Stomach (tissue), 19 donors: ENCODE measurements around the gene DUSP11. TPM values are rescaled to one million over a fixed set of nuclear protein-coding genes. Genes with fewer than 3 reads are reported as not detected.
A peak's percentile ranks its signal among the peaks of the same experiment; 100 is the strongest.

ENCODE experiments used
- DNase-seq, 2 donors: peaks; one replicate each; pipeline versions ENCODE4 v3.0.0 to v3.0.0-alpha.2; 2013 to 2019
- H3K27ac ChIP-seq, 5 donors: fragments of 200-600 bp in 4 of 5; sonication (generic) in 4 of 5; one replicate each; pipeline ENCODE4 v1.5.1; 2013 to 2019; ENCODE audit warnings: mild to moderate bottlenecking in 1 of 5, moderate library complexity in 1 of 5
- H3K27me3 ChIP-seq, 3 donors: fragments of 200-600 bp; sonication (generic); one replicate each; pipeline ENCODE4 v1.5.1; 2017 to 2019; ENCODE audit warnings: mixed run types in 1 of 3
- H3K36me3 ChIP-seq, 4 donors: fragments of 200-600 bp; sonication (generic); 1 replicate in 3 of 4; 2 replicates in 1 of 4; pipeline ENCODE4 v1.5.1; 2016 to 2019
- H3K4me1 ChIP-seq, 4 donors: fragments of 200-600 bp; sonication (generic); one replicate each; pipeline ENCODE4 v1.5.1; 2016 to 2019
- H3K4me3 ChIP-seq, 4 donors: fragments of 200-600 bp; sonication (generic) in 3 of 4; one replicate each; pipeline ENCODE4 v1.5.1; 2016 to 2019; ENCODE audit warnings: mild to moderate bottlenecking in 1 of 4
- H3K9me3 ChIP-seq, 4 donors: fragments of 200-600 bp; sonication (generic); one replicate each; pipeline ENCODE4 v1.5.1; 2016 to 2019
- CTCF ChIP-seq, 7 experiments: fragments of 450-650 bp in 4 of 7; fragments of 200-600 bp in 3 of 7; sonication (generic) in 3 of 7; IDR thresholded peaks; one replicate each; pipeline ENCODE4 v1.5.1; 2016 to 2019; ENCODE audit warnings: antibody characterized with exemption in 7 of 7, control low read depth in 2 of 7, mild to moderate bottlenecking in 1 of 7
- EP300 ChIP-seq: sonication (generic); formaldehyde crosslinking; IDR thresholded peaks from one replicate; pipeline ENCODE4 v1.6.1; 2017; ENCODE audit warnings: antibody characterized with exemption
- POLR2A ChIP-seq, 4 donors: fragments of 450-650 bp; IDR thresholded peaks; one replicate each; pipeline ENCODE4 v1.6.1; 2016; ENCODE audit warnings: antibody characterized with exemption in 4 of 4, control low read depth in 2 of 4, mild to moderate bottlenecking in 1 of 4, moderate library complexity in 1 of 4
- POLR2AphosphoS5 ChIP-seq, 3 donors: sonication (generic); formaldehyde crosslinking; IDR thresholded peaks; one replicate each; pipeline ENCODE4 v1.6.1; 2016; ENCODE audit warnings: antibody characterized with exemption in 3 of 3
- WGBS, 5 donors: extraction: QIAGEN DNeasy Blood & Tissue Kit in 3 of 5; methylation state at CpG; one replicate each; pipeline versions ENCODE4 v1.1.5 to v1.1.7; 2013 to 2018; 5-methylcytosine and 5-hydroxymethylcytosine counted together
- intact Hi-C: fragments of 100-400 bp; cut with DNase I; formaldehyde crosslinking; loops from one replicate; pipeline ENCODE4 v1.15.1; 2023; ENCODE audit warnings: low total_unique reads
- long read RNA-seq, 10 donors: transcript quantifications; one replicate each; lab custom pipeline, GENCODE V29; 2026
- polyA plus RNA-seq, 3 donors: library from polyadenylated mRNA; stranded (reverse); fragments of 200-250 nt; gene quantifications; one replicate each; pipeline ENCODE4 v1.2.3, GENCODE V29; 2013
- total RNA-seq, 5 donors: library from RNA; depleted of rRNA; stranded (reverse); fragments of >200 nt; gene quantifications; one replicate each; pipeline versions ENCODE4 v1.1.0 to v1.2.3, GENCODE V29; 2014 to 2016
- donor health status: healthy with polysubstance abuse.
- donor health status: Bipolar disorder and iron deficiency.
- donor health status: healthy.

DUSP11 gene
- 10 to 100 TPM in 3 of 5 donors, 1 to 10 TPM in 2; 9.0 to 45.2 (median 14.3) TPM for total RNA-seq
- 10 to 100 TPM; 16.7 to 25.4 (median 17.1) TPM for polyA plus RNA-seq
- long read RNA-seq, donor 1, partial matches to known transcripts: 0 of 4 reads
- long read RNA-seq, donor 1, other reads (novel, unspliced or antisense): 0 of 4 reads
- long read RNA-seq, donor 2, transcript DUSP11-201 (9 exons, 1,653 nt): major isoform, 12 of 12 reads
- long read RNA-seq, donor 2, partial matches to known transcripts: 0 of 12 reads
- long read RNA-seq, donor 2, other reads (novel, unspliced or antisense): 0 of 12 reads
- long read RNA-seq, donor 3, transcript DUSP11-201 (9 exons, 1,653 nt): major isoform, 5 of 5 reads
- long read RNA-seq, donor 3, partial matches to known transcripts: 0 of 5 reads
- long read RNA-seq, donor 3, other reads (novel, unspliced or antisense): 0 of 5 reads
- long read RNA-seq, donor 4, partial matches to known transcripts: 0 of 1 reads
- long read RNA-seq, donor 4, other reads (novel, unspliced or antisense): 0 of 1 reads
- long read RNA-seq, donor 5, transcript DUSP11-201 (9 exons, 1,653 nt): major isoform, 6 of 6 reads
- long read RNA-seq, donor 5, partial matches to known transcripts: 0 of 6 reads
- long read RNA-seq, donor 5, other reads (novel, unspliced or antisense): 0 of 6 reads
- long read RNA-seq, donor 6: 0 reads
- long read RNA-seq, donor 7, transcript DUSP11-201 (9 exons, 1,653 nt): major isoform, 7 of 16 reads
- long read RNA-seq, donor 7, partial matches to known transcripts: 8 of 16 reads
- long read RNA-seq, donor 7, other reads (novel, unspliced or antisense): 0 of 16 reads
- long read RNA-seq, donor 8, transcript DUSP11-201 (9 exons, 1,653 nt): major isoform, 8 of 13 reads
- long read RNA-seq, donor 8, partial matches to known transcripts: 5 of 13 reads
- long read RNA-seq, donor 8, other reads (novel, unspliced or antisense): 0 of 13 reads
- long read RNA-seq, donor 9, transcript DUSP11-201 (9 exons, 1,653 nt): major isoform, 11 of 17 reads
- long read RNA-seq, donor 9, partial matches to known transcripts: 6 of 17 reads
- long read RNA-seq, donor 9, other reads (novel, unspliced or antisense): 0 of 17 reads
- long read RNA-seq, donor 10, partial matches to known transcripts: 0 of 2 reads
- long read RNA-seq, donor 10, other reads (novel, unspliced or antisense): 0 of 2 reads

DNA sequence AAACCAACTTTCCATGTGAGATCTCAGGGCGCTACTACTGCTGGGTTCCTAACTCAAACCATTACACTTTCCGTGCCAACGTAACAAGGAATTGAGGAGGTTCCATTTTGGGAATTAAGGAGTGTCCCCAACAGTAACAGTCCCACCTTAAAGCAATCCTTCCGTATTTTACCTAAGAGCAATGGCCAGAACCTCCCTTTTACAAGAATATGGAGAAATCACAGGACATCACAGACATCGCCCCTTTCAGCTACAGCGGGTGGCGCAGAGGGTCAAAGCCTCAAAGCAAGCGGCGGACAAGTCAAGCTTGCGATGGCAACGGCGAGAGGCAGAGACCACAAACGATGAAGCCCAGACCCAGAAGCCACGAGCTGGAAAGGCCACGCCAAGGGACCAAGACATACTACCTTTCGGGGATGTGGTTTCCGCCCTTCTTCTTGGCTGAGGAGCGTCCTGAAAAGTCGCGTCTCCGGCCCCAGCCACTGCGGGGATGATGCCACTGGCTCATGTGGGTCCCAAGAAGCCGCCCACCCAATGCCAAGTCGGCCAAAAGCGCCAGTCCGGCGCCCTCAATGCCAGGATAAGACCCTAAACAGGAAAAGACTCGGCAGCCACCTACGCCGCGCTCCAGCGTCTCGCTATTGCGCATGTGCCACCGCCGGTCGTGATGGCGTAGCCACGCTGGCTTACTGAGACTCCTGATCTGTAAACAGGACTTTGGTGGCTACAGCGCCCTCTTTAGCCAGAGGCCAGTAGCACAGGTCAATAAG lies at the start of gene DUSP11:
TSS of gene DUSP11 (minus strand) at position 637 of the 770 bp plus-strand sequence. CDS start at position 508, 129 bp downstream.
- 0 to 1% (median 0%) methylated on average over 35 to 40 of the region's 40 CpGs for WGBS, 5 donors
- H3K4me3 ChIP-seq: peak within 1 kb of the TSS; percentile 79 to 91 (median 86)
- H3K27me3 ChIP-seq: no peaks in the 10 kb centered on the region
- DNase-seq: peak; percentile 98
- intact Hi-C loops: no loop called here
- no peaks in the 10 kb centered on the region for H3K9me3 ChIP-seq
- peaks cover 10 to 35% (median 20%) of the 10 kb centered on the region in 4 donors for H3K4me1 ChIP-seq
- H3K27ac ChIP-seq: peak within 1 kb of the TSS; percentile 68 to 94 (median 93)
- H3K36me3 ChIP-seq: peaks cover 13 to 33% (median 30%) of the 10 kb centered on the region in 4 donors
- no peak for TF ChIP-seq EP300
- TF ChIP-seq CTCF (IDR thresholded peaks at IDR 0.05): peak in 5 of 7 experiments; percentile 79 to 95 (median 82)
- TF ChIP-seq POLR2AphosphoS5 (IDR thresholded peaks at IDR 0.05): peak; percentile 92 to 96 (median 92)
- TF ChIP-seq POLR2A (IDR thresholded peaks at IDR 0.05): peak in 2 of 4 donors; percentile 61 to 74

- no peak for TF ChIP-seq POLR2A (IDR thresholded peaks at IDR 0.05)
- TF ChIP-seq POLR2AphosphoS5 (IDR thresholded peaks at IDR 0.05): peak; percentile 69 to 89 (median 70)
- DNase-seq: peak; percentile 98 to 99
- H3K4me1 ChIP-seq: peaks cover 6 to 43% (median 29%) of the 10 kb centered on the region in 4 donors
- H3K4me3 ChIP-seq: peak within 1 kb of the TSS; percentile 67 to 81 (median 71)
- no peaks in the 10 kb centered on the region for H3K9me3 ChIP-seq
- no peaks in the 10 kb centered on the region for H3K27me3 ChIP-seq
- WGBS, 5 donors: 0% methylated on average over 26 to 48 of the region's 48 CpGs
- H3K36me3 ChIP-seq: peaks cover 0 to 32% (median 25%) of the 10 kb centered on the region in 4 donors
- peak within 1 kb of the TSS; percentile 93 to 96 (median 95) for H3K27ac ChIP-seq
- intact Hi-C loops: loop anchor here (10.0 kb wide), 2 partner anchors 316 to 506 kb away; partner anchors contain the start of gene BOLA3
Measured at GRCh38 chr2:73828818-73829570, 49.1 kb upstream of the DUSP11 start, which contains the start of gene STAMBP. TSS of gene STAMBP (plus strand) at chr2:73828961. CDS start at chr2:73830857, 1,896 bp downstream.

DNA sequence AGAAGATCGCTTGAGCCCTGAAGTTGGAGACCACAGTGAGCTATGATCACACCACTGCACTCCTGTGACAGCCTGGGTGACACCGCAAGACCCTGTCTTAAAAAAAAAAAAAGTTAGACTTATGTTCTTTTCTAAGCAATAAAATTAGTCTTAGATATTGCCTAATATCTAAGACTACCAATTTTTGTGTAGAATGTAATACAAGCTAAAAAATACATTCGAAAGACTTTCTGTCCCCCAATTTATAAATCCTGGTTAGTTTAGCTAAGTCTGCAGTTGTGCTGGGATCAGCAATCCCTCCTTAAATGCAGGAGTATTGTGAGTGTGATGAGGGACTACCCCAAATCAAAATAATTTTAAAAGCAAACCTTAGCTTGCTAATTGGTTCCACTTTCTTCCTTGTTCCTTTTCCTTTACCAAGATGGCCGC lies 48.5 kb upstream of the DUSP11 start:
- peak overlapping the region in 4 of 5 donors; percentile 93 to 96 (median 96) for H3K27ac ChIP-seq
- TF ChIP-seq POLR2A (IDR thresholded peaks at IDR 0.05): no peak
- peaks cover 6 to 44% (median 27%) of the 10 kb centered on the region in 4 donors for H3K4me1 ChIP-seq
- intact Hi-C loops: loop anchor here (10.0 kb wide), 2 partner anchors 316 to 506 kb away; partner anchors contain the start of gene BOLA3
- no peak for DNase-seq
- WGBS, 5 donors: 56 to 68% (median 66%) methylated on average over 4 of the region's 4 CpGs
- peak overlapping the region; percentile 67 to 81 (median 71) for H3K4me3 ChIP-seq
- no peaks in the 10 kb centered on the region for H3K9me3 ChIP-seq
- H3K36me3 ChIP-seq: peaks cover 0 to 26% (median 19%) of the 10 kb centered on the region in 4 donors
- no peaks in the 10 kb centered on the region for H3K27me3 ChIP-seq

DNA sequence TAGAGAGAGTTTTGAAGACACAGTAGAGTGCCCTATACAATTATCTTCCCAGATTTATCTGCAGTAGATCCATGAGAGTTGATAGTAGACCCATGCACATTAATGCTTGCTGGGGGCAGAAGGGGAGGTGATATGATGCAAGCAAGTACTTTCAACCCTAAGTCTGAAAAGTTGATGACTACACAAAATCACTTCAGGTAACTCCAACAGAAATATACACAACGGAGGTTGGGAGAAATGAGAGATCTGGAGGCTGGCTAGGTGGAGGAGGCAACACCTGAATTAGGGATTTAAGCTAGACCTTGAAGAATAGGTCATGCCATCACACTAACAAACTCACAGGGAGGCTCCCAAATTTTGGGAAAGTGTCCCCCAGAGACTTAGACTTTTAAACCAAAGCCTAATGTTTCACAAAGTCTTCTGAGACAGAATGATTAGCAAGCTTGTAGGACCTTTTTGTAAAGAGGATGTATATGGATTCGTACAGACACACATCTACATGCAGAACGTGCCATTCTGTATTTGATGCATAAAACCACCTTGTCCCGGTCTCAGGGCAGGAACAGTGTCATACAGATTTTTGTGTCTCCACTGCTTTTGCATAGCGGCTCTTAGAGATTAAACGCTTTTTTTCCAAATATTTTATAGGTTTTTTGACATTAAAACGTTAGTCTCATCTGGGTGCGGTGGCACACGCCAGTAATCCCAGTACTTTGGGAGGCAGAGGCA lies 47.9 kb upstream of the DUSP11 start:
- Histone ChIP-seq H3K27ac (peak overlapping the region in 4 of 5 donors; percentile 93 to 96 (median 96)), H3K36me3 (peaks cover 0 to 22% (median 15%) of the 10 kb centered on the region in 4 donors), H3K4me3 (peak overlapping the region; percentile 67 to 81 (median 71)), H3K4me1 (peaks cover 6 to 41% (median 25%) of the 10 kb centered on the region in 4 donors), H3K9me3 (no peaks in the 10 kb centered on the region), H3K27me3 (no peaks in the 10 kb centered on the region)
- DNase-seq: no peak
- 80 to 86% (median 83%) methylated on average over 9 of the region's 9 CpGs for WGBS, 5 donors
- TF ChIP-seq POLR2A (IDR thresholded peaks at IDR 0.05): no peak
- no peak for TF ChIP-seq CTCF (IDR thresholded peaks at IDR 0.05)
- TF ChIP-seq EP300: no peak
- TF ChIP-seq POLR2AphosphoS5 (IDR thresholded peaks at IDR 0.05): no peak
- intact Hi-C loops: loop anchor here (10.0 kb wide), 2 partner anchors 317 to 507 kb away; partner anchors contain the start of gene BOLA3
